Upper lobe of left lung (tissue), 4 donors: Measurements from ENCODE around the gene MARCHF4.

Experiments used
- CTCF ChIP-seq, 6 experiments: fragments of 450-650 bp in 4 of 6; fragments of 200-600 bp in 2 of 6; sonication (generic) in 2 of 6; IDR thresholded peaks; one replicate each; pipeline ENCODE4 v1.5.1; 2016 to 2019; ENCODE audit warnings: antibody characterized with exemption in 6 of 6
- EP300 ChIP-seq, 4 donors: sonication (generic); formaldehyde crosslinking; IDR thresholded peaks; one replicate each; pipeline ENCODE4 v1.5.1; 2017; ENCODE audit warnings: antibody characterized with exemption in 4 of 4, control low read depth in 2 of 4
- POLR2AphosphoS5 ChIP-seq, 2 donors: sonication (generic); formaldehyde crosslinking; IDR thresholded peaks; one replicate each; pipeline ENCODE4 v1.5.1; 2017; ENCODE audit warnings: antibody characterized with exemption in 2 of 2

GRCh38 chr2:216391401-216391800 is 19.1 kb upstream of the MARCHF4 start:
- TF ChIP-seq CTCF (IDR thresholded peaks at IDR 0.05): no peak
- no peak for TF ChIP-seq POLR2AphosphoS5 (IDR thresholded peaks at IDR 0.05)
- TF ChIP-seq EP300 (IDR thresholded peaks at IDR 0.05): no peak
